K562 (cell line): ENCODE data around the gene SUPT20H. TPM values are rescaled to one million over a fixed set of nuclear protein-coding genes. Genes with fewer than 3 reads are reported as not detected.

Experiments used
- ATAC-seq: fragments of 200-7000 bp; cut with Tn5 transposase; 3 replicates; pipeline ENCODE4 v1.9.1; 2020; ENCODE audit warnings: moderate library complexity
- BruUV-seq: library from RNA; stranded (reverse); fragments of 400-500 nt; replicated peaks from 2 replicates; lab custom pipeline; 2021; lab: Mats Ljungman, UMichigan
- CTCF ChIA-PET: fragments of 300-600 bp; formaldehyde crosslinking; extraction: SDS; loops from one replicate; lab custom pipeline; 2021; ENCODE audit warnings: low intra/inter-chr PET ratio; lab: Yijun Ruan, JAX
- POLR2A ChIA-PET: fragments of 300-600, 350-650 bp; sonication (Branson Sonifier 250); formaldehyde crosslinking; extraction: SDS; loops from one replicate; lab custom pipeline; 2021; ENCODE audit warnings: antibody characterized with exemption, inconsistent platforms; lab: Yijun Ruan, JAX
- DNase-seq, 4 experiments: peaks; one replicate each; pipeline versions ENCODE4 v3.0.0 to v3.0.0-alpha.2; 2011 to 2018; ENCODE audit warnings: low spot score in 3 of 4, mixed read lengths in 3 of 4; ENCODE audit errors: extremely low read depth in 1 of 4
- FAIRE-seq: peaks from 2 replicates; lab custom pipeline; 2011; peaks lifted over from hg19 to GRCh38; lab: Jason Lieb, UNC
- H2AFZ ChIP-seq: 2 replicates; pipeline ENCODE4 v1.6.0; 2011; ENCODE audit warnings: low read depth, low read length, control low read depth, inconsistent platforms
- H3K27ac ChIP-seq: fragments of 200-600 bp; 3 replicates; pipeline ENCODE4 v1.8.0; 2011; ENCODE audit warnings: low read depth, mild to moderate bottlenecking, control low read depth, inconsistent platforms, low read length, moderate library complexity, mixed read lengths; ENCODE audit errors: extremely low read depth
- H3K27me3 ChIP-seq, 2 experiments: fragments of 300-600 bp in 1 of 2; 2 replicates in 1 of 2; 3 replicates in 1 of 2; pipeline versions ENCODE4 v1.6.0 to v1.8.0; 2011; ENCODE audit warnings: inconsistent platforms in 2 of 2, low read length in 2 of 2, mild to moderate bottlenecking in 1 of 2, mixed read lengths in 1 of 2, moderate library complexity in 1 of 2; ENCODE audit not compliant: control insufficient read depth in 2 of 2, insufficient read depth in 2 of 2
- H3K36me3 ChIP-seq: fragments of 300-600 bp; 3 replicates; pipeline ENCODE4 v1.8.0; 2011; ENCODE audit warnings: mild to moderate bottlenecking, low read length, inconsistent platforms; ENCODE audit not compliant: control insufficient read depth, insufficient read depth
- H3K4me1 ChIP-seq, 2 experiments: fragments of 200-600 bp in 1 of 2; replicated peaks in 1 of 2; 2 replicates in 1 of 2; 3 replicates in 1 of 2; pipeline versions ENCODE4 v1.5.1 to v1.8.0; 2011; ENCODE audit warnings: inconsistent platforms in 2 of 2, low read length in 2 of 2, mild to moderate bottlenecking in 1 of 2, mixed read lengths in 1 of 2, moderate library complexity in 1 of 2; ENCODE audit not compliant: control insufficient read depth in 2 of 2, insufficient read depth in 2 of 2
- H3K4me2 ChIP-seq: 2 replicates; pipeline ENCODE4 v1.6.1; 2011; ENCODE audit warnings: low read length, control low read depth, inconsistent platforms, mixed read lengths; ENCODE audit not compliant: insufficient read depth
- H3K4me3 ChIP-seq: fragments of 200-600 bp; sonication (generic), shearing (Covaris generic); 2 replicates; pipeline ENCODE4 v1.5.1; 2016; ENCODE audit warnings: control low read depth, inconsistent platforms
- H3K79me2 ChIP-seq: fragments of 200-600 bp; 3 replicates; pipeline ENCODE4 v1.8.0; 2011; ENCODE audit warnings: low read length, inconsistent platforms; ENCODE audit not compliant: control insufficient read depth, insufficient read depth
- H3K9ac ChIP-seq, 2 experiments: 2 replicates each; pipeline versions ENCODE4 v1.6.0 to v1.6.1; 2011; ENCODE audit warnings: low read depth in 2 of 2, low read length in 2 of 2, control low read depth in 1 of 2, inconsistent platforms in 1 of 2, mild to moderate bottlenecking in 1 of 2, mixed read lengths in 1 of 2; ENCODE audit not compliant: insufficient read depth in 1 of 2
- H3K9me1 ChIP-seq: one replicate; pipeline ENCODE4 v1.6.0; 2011; ENCODE audit warnings: inconsistent platforms, mild to moderate bottlenecking, low read length, moderate library complexity; ENCODE audit not compliant: control insufficient read depth, insufficient read depth
- H3K9me3 ChIP-seq: replicated peaks from 2 replicates; pipeline ENCODE4 v1.5.1; 2011; ENCODE audit warnings: low read depth, low read length, inconsistent platforms; ENCODE audit not compliant: control insufficient read depth, insufficient read depth
- H4K20me1 ChIP-seq: replicated peaks from 2 replicates; pipeline ENCODE4 v1.6.1; 2011; ENCODE audit warnings: low read length, inconsistent platforms, mixed read lengths; ENCODE audit not compliant: control insufficient read depth, insufficient read depth
- AFF4 ChIP-seq: sonication (generic); formaldehyde crosslinking; IDR thresholded peaks from 2 replicates; pipeline ENCODE4 v1.8.0; 2023; ENCODE audit warnings: mild to moderate bottlenecking, missing genetic modification reagents
- ARID3A ChIP-seq: IDR thresholded peaks from 2 replicates; pipeline ENCODE4 v1.6.1; 2012; ENCODE audit warnings: low read depth, low read length, improper control_type of control experiment, borderline replicate concordance
- BRD4 ChIP-seq: fragments of 200-600 bp; sonication (generic); IDR thresholded peaks from 2 replicates; pipeline ENCODE4 v1.6.1; 2017; ENCODE audit warnings: inconsistent platforms
- ERF ChIP-seq: fragments of 450-650 bp; formaldehyde crosslinking; IDR thresholded peaks from 2 replicates; pipeline ENCODE4 v1.4.0; 2020; ENCODE audit warnings: mild to moderate bottlenecking, mixed read lengths
- ETV1 ChIP-seq: fragments of 450-650 bp; conservative IDR thresholded peaks from 2 replicates; pipeline ENCODE4 v1.6.1; 2016; ENCODE audit warnings: missing genetic modification characterization, control low read depth, low read depth, missing compliant biosample characterization
- FUS ChIP-seq: fragments of 200-400 bp; formaldehyde crosslinking; optimal IDR thresholded peaks from 2 replicates; pipeline ENCODE3; 2017; ENCODE audit warnings: low read depth, low read length
- ILF3 ChIP-seq: fragments of 450-650 bp; IDR thresholded peaks from 2 replicates; pipeline ENCODE4 v1.6.1; 2018; ENCODE audit warnings: antibody characterized with exemption, mild to moderate bottlenecking, moderate library complexity, borderline replicate concordance
- KLF1 ChIP-seq: fragments of 450-650 bp; IDR thresholded peaks from 2 replicates; pipeline ENCODE4 v1.6.1; 2016; ENCODE audit warnings: missing genetic modification characterization, missing compliant biosample characterization
- PHB2 ChIP-seq: fragments of 450-650 bp; IDR thresholded peaks from 2 replicates; pipeline ENCODE4 v1.6.1; 2017; ENCODE audit warnings: low read depth
- PYGO2 ChIP-seq: fragments of 450-650 bp; IDR thresholded peaks from 2 replicates; pipeline ENCODE4 v1.6.1; 2016; ENCODE audit warnings: mild to moderate bottlenecking, missing genetic modification characterization, moderate library complexity, missing compliant biosample characterization
- RBM14 ChIP-seq: fragments of 200-400 bp; formaldehyde crosslinking; IDR thresholded peaks from 2 replicates; pipeline ENCODE4 v1.6.1; 2018; ENCODE audit warnings: low read depth, mild to moderate bottlenecking, low read length, moderate library complexity, borderline replicate concordance; ENCODE audit not compliant: insufficient read depth
- SMARCA5 ChIP-seq: fragments of 450-650 bp; IDR thresholded peaks from 2 replicates; pipeline ENCODE4 v1.6.1; 2016
- STAG1 ChIP-seq: sonication (generic); formaldehyde crosslinking; IDR thresholded peaks from 2 replicates; pipeline ENCODE4 v1.5.0; 2020; ENCODE audit warnings: missing genetic modification reagents, borderline replicate concordance
- STAT5A ChIP-seq: IDR thresholded peaks from 2 replicates; pipeline ENCODE4 v1.6.1; 2012; ENCODE audit warnings: low read length, inconsistent platforms, borderline replicate concordance
- YY1 ChIP-seq, 3 experiments: IDR thresholded peaks; 2 replicates each; pipeline ENCODE4 v1.6.1; 2011; ENCODE audit warnings: low read length in 2 of 3, mild to moderate bottlenecking in 2 of 3, moderate library complexity in 2 of 3, borderline replicate concordance in 1 of 3, control low read depth in 1 of 3, low read depth in 1 of 3; ENCODE audit not compliant: insufficient read depth in 3 of 3, insufficient replicate concordance in 2 of 3, control insufficient read depth in 1 of 3, insufficient read length in 1 of 3; ENCODE audit errors: extremely low read depth in 1 of 3
- ZKSCAN8 ChIP-seq: fragments of 200-800 bp; sonication (Bioruptor generic); IDR thresholded peaks from 2 replicates; pipeline ENCODE4 v1.6.1; 2016; ENCODE audit warnings: missing genetic modification characterization, missing compliant biosample characterization
- ZNF668 ChIP-seq: fragments of 250-450 bp; sonication (Bioruptor Pico); IDR thresholded peaks from 2 replicates; pipeline ENCODE4 v1.8.0; 2022; ENCODE audit warnings: mild to moderate bottlenecking, inconsistent platforms
- ZNF830 ChIP-seq: fragments of 250-450 bp; sonication (Bioruptor Pico); IDR thresholded peaks from 2 replicates; pipeline ENCODE4 v1.5.0; 2021; ENCODE audit warnings: mild to moderate bottlenecking
- WGBS: fragments of 100-300 bp; shearing (Covaris generic); methylation state at CpG from one replicate; pipeline ENCODE4 v1.1.6; 2016; ENCODE audit warnings: low coverage, mixed read lengths; ENCODE audit not compliant: insufficient coverage; ENCODE audit errors: missing lambda C conversion rate; 5-methylcytosine and 5-hydroxymethylcytosine counted together
- in situ Hi-C: fragments of 300-500 bp; cut with MboI; formaldehyde crosslinking; loops from 4 replicates; pipeline ENCODE4 v1.15.0; 2018; ENCODE audit warnings: inconsistent platforms, mixed read lengths
- intact Hi-C: fragments of 100-400 bp; cut with micrococcal nuclease; formaldehyde crosslinking; loops from 2 replicates; pipeline ENCODE4 v1.14.2; 2022
- polyA plus RNA-seq, 8 experiments: library from polyadenylated mRNA; depleted of rRNA in 4 of 8; stranded (reverse) in 5 of 8; unstranded in 3 of 8; fragments of >200 nt; fragmentation: Nextera tagmentation in 2 of 8; fragmentation: Illumina TruSeq in 1 of 8; extraction: Ambion mirVana in 2 of 8; extraction: Trizol in 1 of 8; gene quantifications; 2 replicates each; pipeline versions ENCODE4 v1.2.1 to v1.2.3, GENCODE V29; 2011 to 2014; ENCODE audit warnings: inconsistent platforms in 1 of 8, missing spikeins in 1 of 8
- total RNA-seq, 7 experiments: library from RNA; depleted of rRNA in 6 of 7; stranded (reverse); fragments of >200 nt in 6 of 7; fragmentation: Illumina TruSeq in 2 of 7; extraction: Trizol in 2 of 7; gene quantifications; 2 replicates each; pipeline versions ENCODE4 v1.2.1 to v1.2.3, GENCODE V29; 2011 to 2021; ENCODE audit warnings: low replicate concordance in 1 of 7

The SUPT20H gene
- total and polyA plus RNA-seq, 9 of the 15 experiments (the other 6 are each of a cell fraction or from before 2014, with no cell fraction given) = 11.4 to 71.8 (median 31.7) TPM

GRCh38 chr13:36979361-36980050, 80.0 kb downstream of the SUPT20H start:
- intact Hi-C loops = loop anchor here (5.0 kb wide), 1 partner anchor 122 kb away; no protein-coding TSS in a partner anchor
- BruUV-seq = no TSS peak
- H3K9ac ChIP-seq = no peak overlapping the region
- TF ChIP-seq STAT5A = no peak
- no peak for TF ChIP-seq RBM14
- TF ChIP-seq ZKSCAN8 (CRISPR knock-in tag) = no peak
- no peak for TF ChIP-seq ERF (CRISPR knock-in tag)
- TF ChIP-seq ETV1 = no peak
- TF ChIP-seq SMARCA5 = no peak
- TF ChIP-seq BRD4 = no peak
- TF ChIP-seq PYGO2 (tag) = no peak
- no peak for TF ChIP-seq YY1 (IDR thresholded peaks at IDR 0.05; ENCODE audit: borderline replicate concordance in 1 of 3, control insufficient read depth in 1 of 3, extremely low read depth in 1 of 3, insufficient read depth in 3 of 3, insufficient read length in 1 of 3, insufficient replicate concordance in 2 of 3, low read depth in 1 of 3, low read length in 2 of 3)
- TF ChIP-seq ZNF668 = no peak
- TF ChIP-seq STAG1 = no peak
- no peak for TF ChIP-seq ARID3A
- TF ChIP-seq AFF4 (CRISPR knock-in tag) = no peak
- no peak for TF ChIP-seq PHB2
- no peak for TF ChIP-seq FUS
- no peak for TF ChIP-seq ILF3
- TF ChIP-seq ZNF830 (CRISPR knock-in tag) = no peak
- no peak for TF ChIP-seq KLF1

More at GRCh38 chr13:36979361-36980050, 80.0 kb downstream of the SUPT20H start:
- no peaks in the 10 kb centered on the region for H3K27me3 ChIP-seq
- no peaks in the 10 kb centered on the region for H3K9me1 ChIP-seq
- ChIA-PET CTCF (no interaction called here), POLR2A (no interaction called here)
- H3K79me2 ChIP-seq = no peaks in the 10 kb centered on the region
- in situ Hi-C loops = loop anchor here (10.0 kb wide), 1 partner anchor 125 kb away; no protein-coding TSS in a partner anchor
- H3K4me3 ChIP-seq = no peak overlapping the region
- H3K4me1 ChIP-seq = no peaks in the 10 kb centered on the region
- FAIRE-seq = no peak
- no peak overlapping the region for H3K4me2 ChIP-seq
- no peaks in the 10 kb centered on the region for H3K9me3 ChIP-seq
- no peaks in the 10 kb centered on the region for H4K20me1 ChIP-seq
- peaks cover 56% of the 10 kb centered on the region for H3K36me3 ChIP-seq
- DNase-seq = no peak
- WGBS = 96% methylated on average over 5 of the region's 7 CpGs
- H2AFZ ChIP-seq = no peak overlapping the region
- ATAC-seq = no peak
- no peak overlapping the region for H3K27ac ChIP-seq
